Glomerular endothelial cell (primary cell): ENCODE measurements around the gene TARDBP. TPM values are rescaled to one million over a fixed set of nuclear protein-coding genes. Genes with fewer than 3 reads are reported as not detected.
"Not testable (repeated sequence)": the region's sequence is repeated elsewhere in the genome, so short reads cannot be mapped to it uniquely, and the experiment has no call there.

Experiments
- DNase-seq: peaks from one replicate; pipeline ENCODE4 v3.0.0-alpha.2; 2011; ENCODE audit warnings: low read depth, low spot score; ENCODE audit errors: extremely low read depth
- total RNA-seq: library from RNA; depleted of rRNA; stranded (reverse); fragments of >200 nt; gene quantifications from 2 replicates; pipeline ENCODE4 v1.2.3, GENCODE V29; 2015

TARDBP gene
- total RNA-seq, 1 donor from 2014 or later: 108 TPM

DNA sequence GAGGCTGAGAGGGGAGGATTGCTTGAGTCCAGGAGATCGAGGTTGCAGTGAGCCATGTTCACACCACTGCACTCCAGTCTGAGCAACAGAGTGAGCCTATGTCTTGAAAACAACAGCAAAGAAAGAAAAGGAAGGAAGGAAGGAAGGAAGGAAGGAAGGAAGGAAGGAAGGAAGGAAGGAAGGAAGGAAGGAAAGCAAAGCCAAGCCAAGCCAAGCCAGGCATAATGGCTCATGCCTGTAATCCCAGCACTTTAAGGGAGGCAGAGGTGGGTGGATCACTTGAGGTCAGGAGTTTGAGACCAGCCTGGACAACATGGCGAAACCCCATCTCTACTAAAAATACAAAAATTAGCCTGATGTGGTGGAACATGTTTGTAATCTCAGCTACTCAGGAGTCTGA lies 20.4 kb upstream of the TARDBP start:
- DNase-seq: not testable (repeated sequence)

DNA sequence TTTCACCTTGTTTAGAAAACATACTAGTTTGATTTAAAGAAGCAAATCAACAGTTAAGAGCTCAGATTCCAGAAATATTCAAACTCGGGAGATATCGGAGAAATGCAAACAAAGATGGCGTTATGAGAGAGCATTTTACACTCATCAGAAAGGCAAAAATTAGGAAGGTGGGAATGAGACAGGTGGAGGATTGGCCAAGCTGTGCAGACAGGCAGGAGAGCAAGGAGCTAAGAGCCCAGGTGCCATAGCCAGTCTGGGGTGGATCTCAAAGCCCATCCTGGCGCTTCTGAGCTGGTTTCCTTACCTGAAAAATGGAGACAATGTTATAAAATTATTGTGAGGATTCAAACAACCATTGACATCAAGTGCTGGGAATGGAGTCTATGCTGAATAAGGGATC lies 19.6 kb upstream of the TARDBP start:
- DNase-seq: no peak

- no peak for DNase-seq
These were observed 16.4 kb upstream of the TARDBP start for GRCh38 chr1:10996100-10996499.

GRCh38 chr1:11000526-11000925 lies 11.9 kb upstream of the TARDBP start:
- DNase-seq: no peak

- no peak for DNase-seq
These were observed 692 bp downstream of the TARDBP start for GRCh38 chr1:11013160-11013531.

- DNase-seq: not testable (repeated sequence)
These were observed 6.9 kb downstream of the TARDBP start for GRCh38 chr1:11019358-11019757.

- no peak for DNase-seq
These were observed 7.5 kb downstream of the TARDBP start for GRCh38 chr1:11019971-11020370.

- DNase-seq: no peak
These were observed 10.7 kb downstream of the TARDBP start for GRCh38 chr1:11023201-11023600.

DNA sequence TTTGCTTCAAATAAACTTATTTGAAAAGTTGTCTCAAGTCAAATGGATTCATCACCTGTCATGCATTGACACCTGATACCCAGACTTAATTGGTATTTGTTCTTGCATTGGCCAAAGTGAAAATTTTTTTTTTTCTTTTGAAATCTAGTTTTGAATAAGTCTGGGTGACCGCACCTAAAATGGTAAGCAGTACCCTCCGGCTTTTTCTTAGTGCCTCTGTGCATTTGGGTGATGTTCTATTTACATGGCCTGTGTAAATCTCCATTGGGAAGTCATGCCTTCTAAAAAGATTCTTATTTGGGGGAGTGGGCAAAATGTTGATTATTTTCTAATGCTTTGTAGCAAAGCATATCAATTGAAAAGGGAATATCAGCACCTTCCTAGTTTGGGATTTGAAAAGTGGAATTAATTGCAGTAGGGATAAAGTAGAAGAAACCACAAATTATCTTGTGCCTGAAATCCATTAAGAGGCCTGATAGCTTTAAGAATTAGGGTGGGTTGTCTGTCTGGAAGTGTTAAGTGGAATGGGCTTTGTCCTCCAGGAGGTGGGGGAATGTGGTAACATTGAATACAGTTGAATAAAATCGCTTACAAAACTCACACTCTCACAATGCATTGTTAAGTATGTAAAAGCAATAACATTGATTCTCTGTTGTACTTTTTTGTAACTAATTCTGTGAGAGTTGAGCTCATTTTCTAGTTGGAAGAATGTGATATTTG lies 11.9 kb downstream of the TARDBP start:
- DNase-seq: no peak

DNA sequence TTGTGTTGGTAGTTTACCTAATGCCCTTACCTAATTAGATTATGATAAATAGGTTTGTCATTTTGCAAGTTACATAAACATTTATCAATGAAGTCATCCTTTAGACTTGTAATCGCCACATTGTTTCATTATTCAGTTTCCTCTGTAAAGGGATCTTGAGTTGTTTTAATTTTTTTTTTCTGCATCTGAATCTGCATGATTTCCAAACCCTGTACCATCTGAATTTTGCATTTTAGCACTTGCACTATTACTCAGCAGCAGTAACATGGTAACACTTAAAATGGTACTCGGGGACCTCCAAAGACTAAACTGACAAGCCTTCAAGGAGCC lies 12.4 kb downstream of the TARDBP start:
- DNase-seq: no peak

DNA sequence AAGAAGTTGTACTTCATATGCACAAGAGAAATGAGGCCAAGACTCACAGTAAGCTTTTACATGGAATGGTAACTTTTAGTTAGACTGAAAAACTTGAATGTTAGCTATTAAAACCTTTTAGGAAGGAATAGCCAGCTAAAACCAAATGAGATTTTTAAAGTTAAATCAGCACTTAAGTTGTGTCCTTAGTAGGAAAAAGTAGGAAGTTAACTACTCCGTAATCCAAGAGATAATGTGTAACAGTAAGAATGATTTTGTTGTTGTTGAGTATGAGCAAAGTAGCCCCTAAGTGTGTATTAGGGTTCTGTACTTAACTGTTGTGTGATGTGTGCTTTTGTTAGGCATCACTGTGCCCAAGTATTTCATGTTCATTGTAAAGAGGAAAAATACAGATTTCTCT lies 13.2 kb downstream of the TARDBP start:
- no peak for DNase-seq

DNA sequence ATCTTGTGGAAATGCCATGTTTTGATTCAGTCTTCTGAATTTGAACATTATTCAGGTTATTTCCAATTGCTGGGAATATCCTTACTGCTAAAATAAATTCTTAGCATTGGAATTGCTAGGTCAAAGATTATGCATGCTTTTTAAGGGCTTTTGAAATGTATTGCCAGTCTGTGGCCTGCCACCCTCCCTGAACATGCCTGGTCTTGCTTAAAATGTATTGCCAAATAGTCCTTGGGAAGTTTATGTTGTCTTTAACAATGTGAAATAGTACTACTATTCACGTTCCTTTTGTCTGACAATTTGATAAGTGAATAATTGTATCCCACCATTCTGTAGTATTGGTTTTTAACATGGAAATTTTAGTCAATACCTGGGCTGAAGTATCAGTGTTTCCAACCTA lies 13.6 kb downstream of the TARDBP start:
- DNase-seq: no peak

GRCh38 chr1:11026903-11027302 lies 14.4 kb downstream of the TARDBP start:
- no peak for DNase-seq

DNA sequence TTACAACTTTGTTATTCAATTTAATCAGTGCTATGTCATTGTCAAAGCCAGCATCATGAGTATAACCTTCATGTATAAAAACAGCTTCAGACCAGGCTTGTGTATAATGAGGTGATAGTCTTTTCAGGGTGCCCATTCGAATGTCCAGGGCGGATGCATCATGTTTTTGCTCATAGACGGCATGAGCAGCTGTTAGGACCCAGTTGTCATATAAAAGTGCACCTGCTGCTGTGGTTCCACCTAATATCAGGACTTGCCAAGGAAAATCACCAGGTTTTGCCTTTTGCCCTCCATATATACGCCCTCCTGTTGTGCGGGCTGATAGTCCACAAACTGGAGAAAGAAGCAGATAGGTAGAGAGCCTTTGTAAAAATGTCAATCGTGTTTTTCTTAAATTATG lies 14.9 kb downstream of the TARDBP start:
- DNase-seq: no peak

- DNase-seq: no peak
These were observed 15.6 kb downstream of the TARDBP start for GRCh38 chr1:11028018-11028417.

GRCh38 chr1:11030865-11031264 lies 18.4 kb downstream of the TARDBP start:
- no peak for DNase-seq

- DNase-seq: no peak
These were observed 19.3 kb downstream of the TARDBP start for GRCh38 chr1:11031624-11032262.

DNA sequence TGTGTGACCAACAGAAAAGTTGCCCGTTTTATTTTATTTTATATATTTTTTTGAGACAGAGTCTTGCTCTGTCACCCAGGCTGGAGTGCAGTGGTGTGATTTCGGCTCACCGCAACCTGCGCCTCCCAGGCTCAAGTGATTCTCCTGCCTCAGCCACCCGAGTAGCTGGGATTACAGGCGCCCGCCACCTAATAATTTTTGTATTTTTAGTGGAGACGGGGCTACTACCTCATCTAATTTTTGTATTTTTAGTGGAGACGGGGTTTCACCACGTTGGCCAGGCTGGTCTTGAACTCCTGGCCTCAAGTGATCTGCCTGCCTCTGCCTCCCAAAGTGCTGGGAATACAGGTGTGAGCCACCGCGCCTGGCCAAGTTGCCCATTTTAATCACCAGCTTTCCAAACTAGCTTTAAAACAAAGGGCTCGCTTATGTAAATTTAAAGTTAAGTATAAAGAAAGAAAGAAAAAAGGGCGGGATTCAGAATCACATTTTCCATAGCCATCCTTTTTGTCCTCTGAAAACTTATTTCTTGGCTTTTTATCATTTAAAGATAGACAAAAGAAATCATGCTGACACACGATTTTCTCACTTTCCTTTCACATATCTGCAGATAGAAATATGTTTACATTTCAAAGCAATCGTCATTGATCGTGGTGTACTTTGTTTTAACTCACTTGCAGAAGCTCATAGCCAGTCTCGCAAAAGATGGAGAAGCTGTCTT lies 24.7 kb downstream of the TARDBP start:
- DNase-seq: not testable (repeated sequence)

DNA sequence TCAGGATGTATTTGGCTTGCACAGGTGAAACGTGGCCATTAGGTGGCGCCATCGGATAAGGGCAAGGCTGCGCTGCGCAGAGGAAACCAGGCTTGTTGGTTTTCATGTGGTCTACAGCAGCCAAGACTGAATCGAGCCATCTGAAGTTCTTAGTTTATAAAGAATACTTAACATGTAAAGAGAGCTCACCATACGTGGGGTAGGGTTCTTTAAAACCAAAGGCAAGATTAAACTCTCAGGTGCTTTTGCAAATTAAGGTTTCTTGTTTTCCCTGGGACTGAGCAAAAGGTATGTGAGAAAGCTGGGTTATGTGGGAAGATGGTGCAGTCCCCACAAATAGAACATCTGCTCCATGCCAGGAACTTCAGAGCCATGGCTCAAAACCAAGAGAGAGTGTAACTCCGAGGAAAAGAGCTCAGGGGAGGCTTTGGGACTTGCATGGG lies 25.3 kb downstream of the TARDBP start:
- peak; percentile 56 for DNase-seq

DNA sequence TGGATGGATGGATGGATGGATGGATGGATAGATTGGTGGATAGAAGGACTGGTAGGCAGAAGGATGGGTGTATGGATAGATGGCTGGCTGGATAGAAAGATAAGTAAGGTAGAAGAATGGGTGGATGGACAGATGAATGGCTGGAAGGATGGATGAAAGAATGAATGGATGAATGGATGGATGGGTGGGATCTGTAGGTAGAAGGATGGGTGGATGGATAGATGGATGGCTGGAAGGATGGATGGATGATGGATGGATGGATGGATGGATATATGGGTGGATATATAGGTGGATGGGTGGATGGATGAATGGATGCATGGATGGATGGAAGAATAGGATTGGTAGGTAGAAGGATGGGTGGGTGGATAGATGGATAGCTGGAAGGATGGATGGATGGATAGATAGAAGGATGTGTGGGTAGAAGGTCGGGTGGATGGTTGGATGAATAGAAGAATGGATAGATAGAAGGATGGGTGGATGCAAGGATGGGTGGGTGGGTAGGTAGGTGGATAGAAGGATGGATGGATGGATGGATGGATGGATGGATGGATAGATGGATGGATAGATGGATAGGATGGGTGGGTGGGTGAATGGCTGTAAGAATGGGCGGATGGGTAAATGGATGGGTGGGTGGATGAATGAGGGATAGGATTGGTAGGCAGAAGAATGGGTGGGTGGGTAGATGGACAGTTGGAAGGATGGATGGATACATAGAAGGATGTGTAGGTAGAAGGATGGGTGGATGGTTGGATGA lies 27.1 kb downstream of the TARDBP start:
- DNase-seq: no peak

DNA sequence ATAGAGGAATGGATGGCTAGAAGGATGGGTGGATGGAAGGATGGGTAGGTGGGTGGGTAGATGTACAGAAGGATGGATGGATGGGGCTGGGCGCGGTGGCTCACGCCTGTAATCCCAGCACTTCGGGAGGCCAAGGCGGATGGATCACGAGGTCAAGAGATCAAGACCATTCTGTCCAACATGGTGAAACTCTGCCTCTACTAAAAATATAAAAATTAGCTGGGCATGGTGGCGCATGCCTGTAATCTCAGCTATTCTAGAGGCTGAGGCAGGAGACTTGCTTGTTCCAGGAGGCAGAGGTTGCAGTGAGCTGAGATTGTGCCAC lies 27.6 kb downstream of the TARDBP start:
- not testable (repeated sequence) for DNase-seq
